Measurements from ENCODE around the gene RESF1.

Gene RESF1

GRCh38 chr12:32003654-32004053 is 44.4 kb downstream of the RESF1 start:
- Histone ChIP-seq H3K27ac (ENCODE audit: extremely low read depth, low read depth, low read length) (no peak overlapping the region), H3K36me3 (ENCODE audit: control insufficient read depth in 2 of 2, insufficient read depth in 1 of 2, low read length in 2 of 2) (peaks cover 1 to 4% of the 10 kb centered on the region in 2 experiments; a peak in 2 of 3 replicates), H3K4me3 (ENCODE audit: low read depth, low read length) (no peak overlapping the region), H3K4me1 (ENCODE audit: control insufficient read depth, insufficient read depth, low read length) (no peaks in the 10 kb centered on the region), H3K9me3 (ENCODE audit: control insufficient read depth, insufficient read depth, low read depth, low read length) (no peaks in the 10 kb centered on the region)
- ChIA-PET POLR2A (no interaction called here), CTCF (no interaction called here)
- TF ChIP-seq ZNF366 (tag by site-specific recombination; conservative IDR thresholded peaks at IDR 0.05) (no peak), TCF7L2 (IDR thresholded peaks at IDR 0.05; ENCODE audit: borderline replicate concordance, low read depth, low read length) (no peak), ZFP3 (tag by site-specific recombination; IDR thresholded peaks at IDR 0.05; ENCODE audit: low read depth) (no peak), ZNF362 (tag by site-specific recombination; IDR thresholded peaks at IDR 0.05) (no peak), PRDM1 (tag by site-specific recombination; IDR thresholded peaks at IDR 0.05) (no peak), ZNF473 (tag by site-specific recombination; IDR thresholded peaks at IDR 0.05) (no peak), INSM2 (tag by site-specific recombination; IDR thresholded peaks at IDR 0.05) (no peak)

- no peak for TF ChIP-seq ZNF585B (tag by site-specific recombination; IDR thresholded peaks at IDR 0.05)
- TF ChIP-seq GLI4 (tag by site-specific recombination; IDR thresholded peaks at IDR 0.05) = no peak
- TF ChIP-seq ZNF302 (tag by site-specific recombination; IDR thresholded peaks at IDR 0.05; ENCODE audit: low read depth) = no peak
- TF ChIP-seq ZNF555 (tag by site-specific recombination; conservative IDR thresholded peaks at IDR 0.05) = no peak
- no peak for TF ChIP-seq MYNN (tag by site-specific recombination; IDR thresholded peaks at IDR 0.05; ENCODE audit: borderline replicate concordance)
- TF ChIP-seq ZNF449 (tag by site-specific recombination; IDR thresholded peaks at IDR 0.05) = no peak
- no peak for TF ChIP-seq ZFP41 (tag by site-specific recombination; IDR thresholded peaks at IDR 0.05; ENCODE audit: borderline replicate concordance)
- TF ChIP-seq ZNF155 (tag by site-specific recombination; IDR thresholded peaks at IDR 0.05) = no peak
- TF ChIP-seq ZNF138 (tag by site-specific recombination; IDR thresholded peaks at IDR 0.05; ENCODE audit: borderline replicate concordance) = no peak
- no peak for TF ChIP-seq ZNF157 (tag by site-specific recombination; IDR thresholded peaks at IDR 0.05)
- no peak for TF ChIP-seq ZNF792 (tag by site-specific recombination; IDR thresholded peaks at IDR 0.05)
- no peak for TF ChIP-seq ZNF768 (tag by site-specific recombination; IDR thresholded peaks at IDR 0.05)
- TF ChIP-seq ZNF174 (tag by site-specific recombination; IDR thresholded peaks at IDR 0.05) = no peak
- no peak for TF ChIP-seq ZNF398 (tag by site-specific recombination; IDR thresholded peaks at IDR 0.05)
- TF ChIP-seq ZNF843 (tag by site-specific recombination; IDR thresholded peaks at IDR 0.05) = no peak
- no peak for TF ChIP-seq ZNF521 (tag by site-specific recombination; IDR thresholded peaks at IDR 0.05)
- H3K9me3 ChIP-seq (ENCODE audit: control insufficient read depth, insufficient read depth, low read depth, low read length) = no peaks in the 10 kb centered on the region
- H3K4me1 ChIP-seq (ENCODE audit: control insufficient read depth, insufficient read depth, low read length) = no peaks in the 10 kb centered on the region
- H3K27ac ChIP-seq (ENCODE audit: extremely low read depth, low read depth, low read length) = no peak overlapping the region
- H3K36me3 ChIP-seq (ENCODE audit: control insufficient read depth in 2 of 2, insufficient read depth in 1 of 2, low read length in 2 of 2) = peaks cover 0 to 4% of the 10 kb centered on the region in 2 experiments; a peak in 1 of 3 replicates
- CTCF ChIA-PET = interaction anchor here (0.6 to 0.7 kb wide), 2 partner anchors 55 to 766 kb away, joined by 4 to 7 read pairs; no protein-coding TSS in a partner anchor
- POLR2A ChIA-PET = interaction anchor here (0.7 kb wide), 1 partner anchor 260 kb away, joined by 4 read pairs; no protein-coding TSS in a partner anchor
- H3K4me3 ChIP-seq (ENCODE audit: low read depth, low read length) = no peak overlapping the region
Observed at GRCh38 chr12:32005496-32006125, 46.4 kb downstream of the RESF1 start.

All from HEK293 (cell line).